ENCODE measurements around the gene MAZ.
A peak's percentile ranks its signal among the peaks of the same experiment; 100 is the strongest.

Gene MAZ

GRCh38 chr16:29845656-29846055 is 39.3 kb downstream of the MAZ start:
- H3K27me3 ChIP-seq (ENCODE audit: insufficient read depth, low read length): no peaks in the 10 kb centered on the region
- 94% methylated on average over 18 of the region's 18 CpGs for WGBS
- no peak overlapping the region for H3K9ac ChIP-seq (ENCODE audit: low read depth, low read length)
- H3K4me3 ChIP-seq (ENCODE audit: low read length): no peak overlapping the region
- H3K4me1 ChIP-seq (ENCODE audit: insufficient read depth, low read length): peaks cover 5% of the 10 kb centered on the region
- H3K9me3 ChIP-seq (ENCODE audit: insufficient read depth, low read depth, low read length): no peaks in the 10 kb centered on the region
- no peak overlapping the region for H3K27ac ChIP-seq (ENCODE audit: low read depth, low read length)
- H3K36me3 ChIP-seq (ENCODE audit: insufficient read depth, low read length): no peaks in the 10 kb centered on the region

DNA sequence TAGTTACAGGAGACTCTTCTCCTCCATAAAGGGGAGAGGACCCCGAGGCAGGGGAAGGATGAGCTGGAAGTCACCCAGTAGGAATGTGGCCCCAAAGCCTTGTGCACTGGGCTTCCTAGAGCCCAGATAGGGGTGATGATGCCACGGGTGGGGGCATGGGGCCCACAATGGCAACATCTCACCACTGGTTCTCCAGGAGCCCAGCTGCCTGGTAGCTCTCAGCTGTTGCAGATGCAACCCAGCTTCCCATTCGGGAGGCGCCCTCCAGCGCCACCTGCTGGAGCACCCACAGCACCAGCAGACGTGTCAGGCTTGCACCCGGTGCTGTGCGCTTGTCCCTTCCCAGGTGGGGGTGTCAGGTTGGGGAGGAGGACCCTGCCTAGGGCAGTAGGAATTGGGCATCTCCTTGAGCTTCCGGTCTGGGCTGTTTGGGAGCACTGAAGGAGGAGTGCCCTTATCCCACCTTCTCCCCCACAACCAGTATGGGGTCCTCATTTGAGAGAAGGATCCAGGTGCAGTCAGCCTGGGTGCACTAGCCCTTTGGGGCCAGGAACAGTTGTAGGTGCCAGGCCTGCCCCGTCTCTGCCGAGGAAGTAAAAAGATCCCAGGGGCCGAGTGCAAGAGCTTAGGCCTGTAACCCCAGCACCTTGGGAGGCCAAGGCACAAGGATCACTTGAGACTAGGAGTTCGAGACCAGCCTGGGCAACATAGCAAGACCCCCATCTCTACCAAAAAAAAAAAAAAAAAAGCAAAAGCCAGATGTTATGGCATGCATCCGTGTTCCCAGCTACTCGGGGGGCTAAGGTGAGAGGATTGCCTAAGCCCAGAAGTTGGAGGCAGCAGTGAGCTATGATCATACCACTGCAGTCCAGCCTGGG is 42.3 kb downstream of the MAZ start:
- WGBS: 59% methylated on average over 15 of the region's 15 CpGs
- Histone ChIP-seq H3K4me1 (ENCODE audit: insufficient read depth, low read length) (peaks cover 5% of the 10 kb centered on the region), H3K9me3 (ENCODE audit: insufficient read depth, low read depth, low read length) (no peaks in the 10 kb centered on the region), H3K4me3 (ENCODE audit: low read length) (no peak overlapping the region), H3K9ac (ENCODE audit: low read depth, low read length) (no peak overlapping the region), H3K27me3 (ENCODE audit: insufficient read depth, low read length) (no peaks in the 10 kb centered on the region), H3K27ac (ENCODE audit: low read depth, low read length) (no peak overlapping the region), H3K36me3 (ENCODE audit: insufficient read depth, low read length) (no peaks in the 10 kb centered on the region)

- Histone ChIP-seq H3K27ac (ENCODE audit: low read depth, low read length) (no peak overlapping the region), H3K4me3 (ENCODE audit: low read length) (no peak overlapping the region), H3K9ac (ENCODE audit: low read depth, low read length) (peak overlapping the region; percentile 30; the same call in 1 of the 2 replicates), H3K27me3 (ENCODE audit: insufficient read depth, low read length) (no peaks in the 10 kb centered on the region), H3K4me1 (ENCODE audit: insufficient read depth, low read length) (peaks cover 5% of the 10 kb centered on the region), H3K36me3 (ENCODE audit: insufficient read depth, low read length) (no peaks in the 10 kb centered on the region), H3K9me3 (ENCODE audit: insufficient read depth, low read depth, low read length) (no peaks in the 10 kb centered on the region)
- WGBS: 47% methylated on average over 5 of the region's 5 CpGs
Measured at GRCh38 chr16:29849505-29849904, 43.2 kb downstream of the MAZ start.

DNA sequence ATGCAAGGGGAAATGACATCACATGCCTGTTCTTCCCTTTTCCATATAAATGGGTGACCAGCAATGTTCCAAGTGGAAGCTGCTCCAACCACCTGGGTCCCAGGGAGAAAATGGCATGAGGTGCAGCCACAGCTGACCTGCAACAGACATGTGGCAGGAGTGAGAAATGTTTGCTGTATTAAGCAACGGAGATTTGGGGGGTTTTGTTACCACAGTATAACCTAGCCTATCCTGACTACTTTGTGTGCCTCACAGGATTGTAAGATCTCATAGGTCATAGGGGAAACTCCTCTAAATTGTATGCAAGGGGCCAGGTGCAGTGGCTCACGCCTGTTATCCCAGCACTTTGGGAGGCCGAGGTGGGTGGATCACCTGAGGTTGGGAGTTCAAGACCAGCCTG is 44.7 kb downstream of the MAZ start:
- H3K9ac ChIP-seq (ENCODE audit: low read depth, low read length): no peak overlapping the region
- no peak overlapping the region for H3K4me3 ChIP-seq (ENCODE audit: low read length)
- no peaks in the 10 kb centered on the region for H3K9me3 ChIP-seq (ENCODE audit: insufficient read depth, low read depth, low read length)
- no peaks in the 10 kb centered on the region for H3K36me3 ChIP-seq (ENCODE audit: insufficient read depth, low read length)
- no peaks in the 10 kb centered on the region for H3K27me3 ChIP-seq (ENCODE audit: insufficient read depth, low read length)
- H3K4me1 ChIP-seq (ENCODE audit: insufficient read depth, low read length): peaks cover 5% of the 10 kb centered on the region
- WGBS: 98% methylated on average over 3 of the region's 3 CpGs
- no peak overlapping the region for H3K27ac ChIP-seq (ENCODE audit: low read depth, low read length)

- H3K9ac ChIP-seq (ENCODE audit: low read depth, low read length): no peak overlapping the region
- H3K9me3 ChIP-seq (ENCODE audit: insufficient read depth, low read depth, low read length): no peaks in the 10 kb centered on the region
- no peaks in the 10 kb centered on the region for H3K36me3 ChIP-seq (ENCODE audit: insufficient read depth, low read length)
- no peaks in the 10 kb centered on the region for H3K27me3 ChIP-seq (ENCODE audit: insufficient read depth, low read length)
- H3K27ac ChIP-seq (ENCODE audit: low read depth, low read length): no peak overlapping the region
- 85% methylated on average over 5 of the region's 7 CpGs for WGBS
- H3K4me3 ChIP-seq (ENCODE audit: low read length): no peak overlapping the region
- peaks cover 5% of the 10 kb centered on the region for H3K4me1 ChIP-seq (ENCODE audit: insufficient read depth, low read length)
Measured at GRCh38 chr16:29852654-29853053, 46.3 kb downstream of the MAZ start.

- no peaks in the 10 kb centered on the region for H3K27me3 ChIP-seq (ENCODE audit: insufficient read depth, low read length)
- H3K27ac ChIP-seq (ENCODE audit: low read depth, low read length): no peak overlapping the region
- no peaks in the 10 kb centered on the region for H3K9me3 ChIP-seq (ENCODE audit: insufficient read depth, low read depth, low read length)
- H3K36me3 ChIP-seq (ENCODE audit: insufficient read depth, low read length): peaks cover 8% of the 10 kb centered on the region
- H3K4me3 ChIP-seq (ENCODE audit: low read length): no peak overlapping the region
- peaks cover under 1% of the 10 kb centered on the region; the same call in 1 of the 2 replicates for H3K4me1 ChIP-seq (ENCODE audit: insufficient read depth, low read length)
- no peak overlapping the region for H3K9ac ChIP-seq (ENCODE audit: low read depth, low read length)
- 87% methylated on average over 5 of the region's 5 CpGs for WGBS
Measured at GRCh38 chr16:29854520-29855100, 48.3 kb downstream of the MAZ start.

- Histone ChIP-seq H3K36me3 (ENCODE audit: insufficient read depth, low read length) (peaks cover 22% of the 10 kb centered on the region), H3K9ac (ENCODE audit: low read depth, low read length) (no peak overlapping the region), H3K27me3 (ENCODE audit: insufficient read depth, low read length) (no peaks in the 10 kb centered on the region), H3K4me3 (ENCODE audit: low read length) (no peak overlapping the region), H3K4me1 (ENCODE audit: insufficient read depth, low read length) (no peaks in the 10 kb centered on the region), H3K27ac (ENCODE audit: low read depth, low read length) (no peak overlapping the region), H3K9me3 (ENCODE audit: insufficient read depth, low read depth, low read length) (no peaks in the 10 kb centered on the region)
- WGBS: 95% methylated on average over 7 of the region's 7 CpGs
Measured at GRCh38 chr16:29857133-29857760, 50.9 kb downstream of the MAZ start.

GRCh38 chr16:29858149-29858849 is 52.0 kb downstream of the MAZ start:
- Histone ChIP-seq H3K36me3 (ENCODE audit: insufficient read depth, low read length) (peaks cover 22% of the 10 kb centered on the region), H3K9me3 (ENCODE audit: insufficient read depth, low read depth, low read length) (no peaks in the 10 kb centered on the region), H3K27ac (ENCODE audit: low read depth, low read length) (no peak overlapping the region), H3K9ac (ENCODE audit: low read depth, low read length) (no peak overlapping the region), H3K27me3 (ENCODE audit: insufficient read depth, low read length) (no peaks in the 10 kb centered on the region), H3K4me1 (ENCODE audit: insufficient read depth, low read length) (no peaks in the 10 kb centered on the region), H3K4me3 (ENCODE audit: low read length) (no peak overlapping the region)
- 92% methylated on average over 9 of the region's 10 CpGs for WGBS

DNA sequence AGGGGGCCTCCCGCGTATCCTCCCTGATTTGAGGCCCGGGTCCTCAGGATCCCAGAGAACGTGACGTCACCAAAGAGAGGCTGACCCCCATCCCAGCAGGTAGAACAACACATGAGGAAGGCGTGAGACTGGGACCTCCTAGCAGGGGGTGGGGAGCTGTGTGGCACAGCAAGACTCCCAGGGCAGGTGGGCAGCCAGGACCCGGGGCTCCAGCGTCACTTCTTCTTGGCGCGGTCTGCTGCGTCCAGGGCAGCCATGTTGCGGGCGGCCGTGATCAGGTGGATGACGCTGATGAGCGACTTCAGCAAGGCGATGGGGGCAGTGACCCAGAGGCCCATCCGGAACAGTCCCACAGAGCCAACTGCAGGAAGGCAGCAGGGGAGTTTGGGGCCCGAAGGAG is 52.6 kb downstream of the MAZ start:
- Histone ChIP-seq H3K4me3 (ENCODE audit: low read length) (no peak overlapping the region), H3K9ac (ENCODE audit: low read depth, low read length) (no peak overlapping the region), H3K4me1 (ENCODE audit: insufficient read depth, low read length) (no peaks in the 10 kb centered on the region), H3K27me3 (ENCODE audit: insufficient read depth, low read length) (no peaks in the 10 kb centered on the region), H3K36me3 (ENCODE audit: insufficient read depth, low read length) (peaks cover 22% of the 10 kb centered on the region), H3K9me3 (ENCODE audit: insufficient read depth, low read depth, low read length) (no peaks in the 10 kb centered on the region), H3K27ac (ENCODE audit: low read depth, low read length) (no peak overlapping the region)
- WGBS: 94% methylated on average over 19 of the region's 19 CpGs

- H3K4me1 ChIP-seq (ENCODE audit: insufficient read depth, low read length): no peaks in the 10 kb centered on the region
- H3K36me3 ChIP-seq (ENCODE audit: insufficient read depth, low read length): peaks cover 22% of the 10 kb centered on the region
- H3K27ac ChIP-seq (ENCODE audit: low read depth, low read length): no peak overlapping the region
- no peaks in the 10 kb centered on the region for H3K9me3 ChIP-seq (ENCODE audit: insufficient read depth, low read depth, low read length)
- 92% methylated on average over 9 of the region's 9 CpGs for WGBS
- H3K27me3 ChIP-seq (ENCODE audit: insufficient read depth, low read length): no peaks in the 10 kb centered on the region
- H3K4me3 ChIP-seq (ENCODE audit: low read length): no peak overlapping the region
- no peak overlapping the region for H3K9ac ChIP-seq (ENCODE audit: low read depth, low read length)
Measured at GRCh38 chr16:29860218-29860617, 53.9 kb downstream of the MAZ start.
